Astrocyte (in vitro differentiated cells and primary cell): ENCODE data around the gene PLEKHO2. TPM values are rescaled to one million over a fixed set of nuclear protein-coding genes. Genes with fewer than 3 reads are reported as not detected.

ENCODE experiments used
- total RNA-seq: library from RNA; stranded (reverse); gene quantifications from 2 replicates; pipeline ENCODE4 v1.2.1, GENCODE V29; 2021

Gene PLEKHO2
- total RNA-seq, 1 donor from 2014 or later, result 11.5 TPM

Other genes with a start within 250 kb of the PLEKHO2 start
- gene RBPMS2, start 66.3 kb upstream of the PLEKHO2 start, total RNA-seq, result 10.6 and 10.8 TPM in 2 replicates
- gene PIF1, start 16.3 kb upstream of the PLEKHO2 start, total RNA-seq, result 0.48 and 1.7 TPM in 2 replicates
- 1.1 and 1.6 TPM in 2 replicates for gene ANKDD1A, start 70.0 kb downstream of the PLEKHO2 start, total RNA-seq
- 60.2 and 61.0 TPM in 2 replicates for gene SPG21, start 148.0 kb downstream of the PLEKHO2 start, total RNA-seq
- gene MTFMT, start 187.7 kb downstream of the PLEKHO2 start, total RNA-seq, result 12.3 and 13.5 TPM in 2 replicates
- not detected in 2 replicates for gene SLC51B, start 203.5 kb downstream of the PLEKHO2 start, total RNA-seq
- 0.32 and 0.36 TPM in 2 replicates for gene RASL12, start 226.1 kb downstream of the PLEKHO2 start, total RNA-seq
- gene KBTBD13, start 234.8 kb downstream of the PLEKHO2 start, total RNA-seq, result not detected in 2 replicates